PC-9 (cell line): ENCODE measurements around the gene UBN1.

Experiments used
- EZH2 ChIP-seq: fragments of 200-600 bp; sonication (generic); IDR thresholded peaks from 2 replicates; pipeline ENCODE4 v1.8.0; 2017; ENCODE audit warnings: antibody characterized with exemption, low read depth
- TF ChIP-seq, protein P1 (sequence below): fragments of 200-600 bp; sonication (generic); conservative IDR thresholded peaks from 2 replicates; pipeline ENCODE4 v1.6.1; 2017; ENCODE audit warnings: mixed run types, antibody characterized with exemption, mild to moderate bottlenecking, moderate library complexity

DNA sequence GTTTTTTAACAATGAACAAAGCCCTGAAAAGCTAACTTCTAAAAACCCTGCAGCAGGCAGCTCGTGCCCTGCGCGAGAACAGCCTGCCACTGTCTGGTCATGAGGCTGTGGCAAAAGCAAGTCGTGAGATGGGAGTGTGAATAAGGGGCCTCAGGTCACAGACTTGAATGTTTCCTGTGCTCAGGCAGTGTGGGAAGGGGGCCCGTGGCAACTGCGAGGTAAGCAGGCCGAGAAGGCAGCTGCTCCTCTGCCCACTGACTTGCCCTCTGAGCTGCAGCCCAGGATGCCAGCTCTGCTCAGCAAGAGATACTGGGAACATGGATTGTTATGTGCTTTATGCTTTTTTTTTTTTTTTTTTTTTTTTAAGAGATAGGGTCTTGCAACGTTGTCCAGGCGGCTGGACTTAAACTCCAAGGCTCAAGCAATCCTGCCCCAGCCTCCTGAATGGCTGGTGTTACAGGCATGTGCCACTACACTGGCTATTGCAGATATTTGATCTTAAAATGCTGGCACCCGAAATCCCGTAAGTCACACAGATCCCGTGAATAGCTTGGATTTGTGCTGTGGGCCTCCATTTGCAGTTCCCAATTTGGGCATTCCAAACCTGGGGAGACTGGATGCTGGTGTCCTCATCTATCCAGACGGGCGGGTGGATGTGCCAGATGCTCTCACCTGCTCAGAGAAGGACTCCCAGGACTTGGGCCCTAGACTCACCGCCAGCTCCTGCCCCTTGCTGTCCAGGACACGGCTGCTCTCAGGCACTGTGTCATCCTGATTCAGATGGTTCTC, 44.0 kb downstream of the UBN1 start:
- TF ChIP-seq, protein P1, sequence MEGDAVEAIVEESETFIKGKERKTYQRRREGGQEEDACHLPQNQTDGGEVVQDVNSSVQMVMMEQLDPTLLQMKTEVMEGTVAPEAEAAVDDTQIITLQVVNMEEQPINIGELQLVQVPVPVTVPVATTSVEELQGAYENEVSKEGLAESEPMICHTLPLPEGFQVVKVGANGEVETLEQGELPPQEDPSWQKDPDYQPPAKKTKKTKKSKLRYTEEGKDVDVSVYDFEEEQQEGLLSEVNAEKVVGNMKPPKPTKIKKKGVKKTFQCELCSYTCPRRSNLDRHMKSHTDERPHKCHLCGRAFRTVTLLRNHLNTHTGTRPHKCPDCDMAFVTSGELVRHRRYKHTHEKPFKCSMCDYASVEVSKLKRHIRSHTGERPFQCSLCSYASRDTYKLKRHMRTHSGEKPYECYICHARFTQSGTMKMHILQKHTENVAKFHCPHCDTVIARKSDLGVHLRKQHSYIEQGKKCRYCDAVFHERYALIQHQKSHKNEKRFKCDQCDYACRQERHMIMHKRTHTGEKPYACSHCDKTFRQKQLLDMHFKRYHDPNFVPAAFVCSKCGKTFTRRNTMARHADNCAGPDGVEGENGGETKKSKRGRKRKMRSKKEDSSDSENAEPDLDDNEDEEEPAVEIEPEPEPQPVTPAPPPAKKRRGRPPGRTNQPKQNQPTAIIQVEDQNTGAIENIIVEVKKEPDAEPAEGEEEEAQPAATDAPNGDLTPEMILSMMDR: no peak
- no peak for TF ChIP-seq EZH2
